ENCODE results near the gene RGS17.
"Not testable (repeated sequence)": the region's sequence is repeated elsewhere in the genome, so short reads cannot be mapped to it uniquely, and the experiment has no call there.

The RGS17 gene

GRCh38 chr6:153000243-153000642 lies 130.8 kb downstream of the RGS17 start:
- Histone ChIP-seq H3K9me3 (replicated peaks in 1 of 11) (peaks cover 0 to 3% (median 0%) of the 10 kb centered on the region in 11 experiments; a peak in 1 of 22 replicates), H3K4me3 (peak overlapping the region in 9 of 10 experiments; percentile 75 to 99 (median 86); a peak in 10 of 20 replicates), H3K36me3 (peaks cover 37 to 59% (median 47%) of the 10 kb centered on the region in 11 experiments), H3K9ac (no peak overlapping the region), H4K20me1 (peaks cover 33 to 71% (median 56%) of the 10 kb centered on the region in 11 experiments; a peak in 21 of 22 replicates), H3K4me1 (peaks cover 21 to 42% (median 35%) of the 10 kb centered on the region in 10 experiments), H3K27ac (no peak overlapping the region), H3K4me2 (peak overlapping the region; percentile 81 to 96 (median 93)), H3K27me3 (no peaks in the 10 kb centered on the region)
- TF ChIP-seq Cebpa-rat (IDR thresholded peaks at IDR 0.05): no peak

GRCh38 chr6:152999538-152999937 lies 131.5 kb downstream of the RGS17 start:
- Histone ChIP-seq H3K4me2 (peak overlapping the region; percentile 81 to 96 (median 93)), H3K36me3 (peaks cover 44 to 66% (median 54%) of the 10 kb centered on the region in 11 experiments), H4K20me1 (peaks cover 33 to 74% (median 56%) of the 10 kb centered on the region in 11 experiments; a peak in 21 of 22 replicates), H3K4me1 (peaks cover 21 to 42% (median 35%) of the 10 kb centered on the region in 10 experiments), H3K4me3 (peak overlapping the region in 3 of 10 experiments; percentile 3 to 86 (median 86); a peak in 3 of 20 replicates)
- not testable (repeated sequence) for H3K9me3 ChIP-seq (replicated peaks in 1 of 11); H3K27ac ChIP-seq; H3K9ac ChIP-seq; H3K27me3 ChIP-seq

GRCh38 chr6:152993847-152994246 lies 137.2 kb downstream of the RGS17 start:
- Histone ChIP-seq H4K20me1 (peaks cover 16 to 79% (median 45%) of the 10 kb centered on the region in 11 experiments; a peak in 19 of 22 replicates), H3K36me3 (peaks cover 82 to 90% (median 87%) of the 10 kb centered on the region in 11 experiments), H3K4me2 (no peak overlapping the region), H3K9me3 (replicated peaks in 1 of 11) (no peaks in the 10 kb centered on the region), H3K27ac (no peak overlapping the region), H3K27me3 (no peaks in the 10 kb centered on the region), H3K4me1 (peaks cover 0 to 15% (median 4%) of the 10 kb centered on the region in 10 experiments; a peak in 12 of 20 replicates), H3K4me3 (no peak overlapping the region), H3K9ac (no peak overlapping the region)
- no peak for TF ChIP-seq Cebpa-rat (IDR thresholded peaks at IDR 0.05)

GRCh38 chr6:152993431-152993830 lies 137.7 kb downstream of the RGS17 start:
- no peak overlapping the region for H3K27ac ChIP-seq
- no peak overlapping the region for H3K4me2 ChIP-seq
- no peak overlapping the region for H3K4me3 ChIP-seq
- H3K27me3 ChIP-seq: no peaks in the 10 kb centered on the region
- H3K36me3 ChIP-seq: peaks cover 81 to 88% (median 85%) of the 10 kb centered on the region in 11 experiments
- H3K9me3 ChIP-seq (replicated peaks in 1 of 11): no peaks in the 10 kb centered on the region
- H3K4me1 ChIP-seq: peaks cover 0 to 15% (median 4%) of the 10 kb centered on the region in 10 experiments; a peak in 11 of 20 replicates
- peaks cover 15 to 76% (median 42%) of the 10 kb centered on the region in 11 experiments; a peak in 17 of 22 replicates for H4K20me1 ChIP-seq
- TF ChIP-seq Cebpa-rat (IDR thresholded peaks at IDR 0.05): no peak
- H3K9ac ChIP-seq: no peak overlapping the region

GRCh38 chr6:152986978-152987377 lies 144.1 kb downstream of the RGS17 start:
- peaks cover 9 to 44% (median 15%) of the 10 kb centered on the region in 11 experiments; a peak in 20 of 22 replicates for H4K20me1 ChIP-seq
- H3K27me3 ChIP-seq: no peaks in the 10 kb centered on the region
- no peak overlapping the region for H3K4me3 ChIP-seq
- H3K4me2 ChIP-seq: no peak overlapping the region
- H3K4me1 ChIP-seq: peaks cover 17 to 37% (median 21%) of the 10 kb centered on the region in 10 experiments
- H3K9ac ChIP-seq: no peak overlapping the region
- H3K9me3 ChIP-seq (replicated peaks in 1 of 11): no peaks in the 10 kb centered on the region
- H3K27ac ChIP-seq: no peak overlapping the region
- peaks cover 19 to 45% (median 38%) of the 10 kb centered on the region in 11 experiments for H3K36me3 ChIP-seq
- TF ChIP-seq Cebpa-rat (IDR thresholded peaks at IDR 0.05): no peak

- Histone ChIP-seq H3K27ac (peak overlapping the region in 8 of 11 experiments; percentile 86 to 97 (median 95); a peak in 11 of 22 replicates), H3K36me3 (peaks cover 5 to 38% (median 23%) of the 10 kb centered on the region in 11 experiments; a peak in 21 of 22 replicates)
Measured at GRCh38 chr6:152985300-152985699, 145.8 kb downstream of the RGS17 start.

GRCh38 chr6:152984513-152984872 lies 146.6 kb downstream of the RGS17 start:
- Histone ChIP-seq H3K27ac (peak overlapping the region; percentile 35 to 97 (median 95); a peak in 21 of 22 replicates), H3K9ac (peak overlapping the region; percentile 77 to 96 (median 91))
- TF ChIP-seq Cebpa-rat (IDR thresholded peaks at IDR 0.05): no peak

More at GRCh38 chr6:152985300-152985699, 145.8 kb downstream of the RGS17 start:
- not testable (repeated sequence) for H3K9me3 ChIP-seq (replicated peaks in 1 of 11); H3K27me3 ChIP-seq
- Histone ChIP-seq H3K4me1 (peaks cover 24 to 37% (median 30%) of the 10 kb centered on the region in 10 experiments), H3K4me3 (peak overlapping the region in 8 of 10 experiments; percentile 89 to 100 (median 100); a peak in 9 of 20 replicates), H3K9ac (peak overlapping the region in 9 of 11 experiments; percentile 80 to 96 (median 91); a peak in 15 of 22 replicates), H3K4me2 (peak overlapping the region; percentile 79 to 95 (median 93); a peak in 21 of 22 replicates), H4K20me1 (peaks cover 16 to 50% (median 28%) of the 10 kb centered on the region in 11 experiments)

GRCh38 chr6:152983637-152984512 lies 147.2 kb downstream of the RGS17 start:
- Histone ChIP-seq H3K27me3 (no peaks in the 10 kb centered on the region), H3K9me3 (replicated peaks in 1 of 11) (no peaks in the 10 kb centered on the region), H3K4me1 (peaks cover 36 to 51% (median 44%) of the 10 kb centered on the region in 10 experiments), H3K4me3 (peak overlapping the region; percentile 89 to 100 (median 98)), H3K36me3 (peaks cover 0 to 45% (median 25%) of the 10 kb centered on the region in 11 experiments; a peak in 14 of 22 replicates), H3K9ac (peak overlapping the region; percentile 77 to 96 (median 91)), H4K20me1 (peaks cover 16 to 62% (median 40%) of the 10 kb centered on the region in 11 experiments), H3K4me2 (peak overlapping the region; percentile 79 to 95 (median 93)), H3K27ac (peak overlapping the region; percentile 64 to 97 (median 95); a peak in 21 of 22 replicates)
- TF ChIP-seq Cebpa-rat (IDR thresholded peaks at IDR 0.05): no peak

More at GRCh38 chr6:152984513-152984872, 146.6 kb downstream of the RGS17 start:
- Histone ChIP-seq H3K4me2 (peak overlapping the region; percentile 79 to 95 (median 93)), H3K27me3 (no peaks in the 10 kb centered on the region), H4K20me1 (peaks cover 16 to 56% (median 34%) of the 10 kb centered on the region in 11 experiments), H3K9me3 (replicated peaks in 1 of 11) (no peaks in the 10 kb centered on the region), H3K4me1 (peaks cover 32 to 45% (median 38%) of the 10 kb centered on the region in 10 experiments), H3K36me3 (peaks cover 0 to 39% (median 18%) of the 10 kb centered on the region in 11 experiments; a peak in 14 of 22 replicates), H3K4me3 (peak overlapping the region; percentile 89 to 100 (median 98))
